ENCODE results near the gene SMIM28.

DNA sequence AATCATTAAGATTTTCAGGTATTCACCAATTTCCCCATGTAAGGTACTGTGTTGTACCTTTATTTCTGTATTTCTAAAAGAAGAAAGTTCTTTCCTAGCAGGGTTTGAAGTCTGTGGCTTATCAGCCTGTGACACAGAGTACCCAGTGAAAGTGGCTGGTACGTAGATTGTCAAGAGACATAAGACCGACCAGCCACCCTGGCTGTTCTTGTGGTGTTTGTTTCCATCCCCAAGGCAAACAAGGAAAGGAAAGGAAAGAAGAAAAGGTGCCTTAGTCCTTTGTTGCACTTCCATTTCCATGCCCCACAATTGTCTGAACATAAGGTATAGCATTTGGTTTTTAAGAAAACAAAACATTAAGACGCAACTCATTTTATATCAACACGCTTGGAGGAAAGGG is 40.6 kb upstream of the SMIM28 start:
- no peak for TF ChIP-seq CTCF (conservative IDR thresholded peaks at IDR 0.05)
- no peak for TF ChIP-seq ZFX (IDR thresholded peaks at IDR 0.05)
